Measurements from ENCODE around the gene WFS1. TPM values are rescaled to one million over a fixed set of nuclear protein-coding genes. Genes with fewer than 3 reads are reported as not detected.

WFS1 gene
- total and polyA plus RNA-seq, 2 of the 4 experiments (the other 2 are of a cell fraction): 9.7 to 42.4 TPM

DNA sequence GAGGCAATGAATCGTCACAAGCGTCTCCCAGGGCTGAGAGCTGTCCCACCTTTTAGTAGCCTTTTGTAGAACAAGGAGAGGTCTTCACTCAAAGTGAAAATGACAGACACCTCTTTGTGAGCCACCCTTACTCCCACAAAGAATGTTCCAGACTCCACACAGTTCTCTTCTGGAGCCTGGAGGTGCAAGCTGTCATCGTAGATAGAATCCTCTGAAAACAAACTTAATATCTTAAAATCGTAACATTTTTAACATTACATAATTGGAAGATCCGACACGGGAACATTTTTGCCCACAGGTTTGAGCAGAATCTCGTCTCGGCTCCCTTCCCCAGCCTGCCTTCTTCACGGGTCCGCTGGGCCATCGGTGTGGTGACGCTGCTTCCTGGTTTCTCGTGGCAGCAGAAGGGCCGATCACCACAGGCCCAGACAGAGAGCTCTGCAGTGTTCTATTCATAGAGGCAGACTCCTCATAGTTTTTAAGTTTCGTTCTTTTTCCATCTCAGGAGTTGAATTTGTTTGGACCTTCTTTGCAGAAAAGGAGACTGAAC, 27.7 kb downstream of the WFS1 start:
- dilution Hi-C loops (cut with HindIII; ENCODE audit: low sequenced_read_pairs, unreplicated experiment): no loop called here

More for the DNA sequence above, 27.7 kb downstream of the WFS1 start:
- H3K27me3 ChIP-seq (ENCODE audit: control insufficient read depth, insufficient read depth, low read length): no peaks in the 10 kb centered on the region
- in situ Hi-C loops (cut with MboI; ENCODE audit: low sequenced_read_pairs): no loop called here
- H2AFZ ChIP-seq (replicated peaks; ENCODE audit: low read length, poor library complexity): no peak overlapping the region
- no peak overlapping the region for H2BK15ac ChIP-seq (ENCODE audit: low read depth, low read length)
- no peak overlapping the region for H2AK5ac ChIP-seq (ENCODE audit: low read depth, low read length)
- no peak overlapping the region for H3K56ac ChIP-seq (ENCODE audit: extremely low read depth, insufficient read depth, low read length)
- no peak overlapping the region for H3K4ac ChIP-seq (ENCODE audit: low read depth, low read length)
- TF ChIP-seq CEBPB (IDR thresholded peaks at IDR 0.05; ENCODE audit: low read depth, low read length): no peak
- no peak for TF ChIP-seq RFX5 (IDR thresholded peaks at IDR 0.05; ENCODE audit: low read depth, low read length)
- TF ChIP-seq, protein P1, sequence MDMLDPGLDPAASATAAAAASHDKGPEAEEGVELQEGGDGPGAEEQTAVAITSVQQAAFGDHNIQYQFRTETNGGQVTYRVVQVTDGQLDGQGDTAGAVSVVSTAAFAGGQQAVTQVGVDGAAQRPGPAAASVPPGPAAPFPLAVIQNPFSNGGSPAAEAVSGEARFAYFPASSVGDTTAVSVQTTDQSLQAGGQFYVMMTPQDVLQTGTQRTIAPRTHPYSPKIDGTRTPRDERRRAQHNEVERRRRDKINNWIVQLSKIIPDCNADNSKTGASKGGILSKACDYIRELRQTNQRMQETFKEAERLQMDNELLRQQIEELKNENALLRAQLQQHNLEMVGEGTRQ (IDR thresholded peaks at IDR 0.05; ENCODE audit: low read depth, low read length): no peak
- no peak for TF ChIP-seq FOS (IDR thresholded peaks at IDR 0.05; ENCODE audit: low read depth, low read length)
- TF ChIP-seq, protein P2, sequence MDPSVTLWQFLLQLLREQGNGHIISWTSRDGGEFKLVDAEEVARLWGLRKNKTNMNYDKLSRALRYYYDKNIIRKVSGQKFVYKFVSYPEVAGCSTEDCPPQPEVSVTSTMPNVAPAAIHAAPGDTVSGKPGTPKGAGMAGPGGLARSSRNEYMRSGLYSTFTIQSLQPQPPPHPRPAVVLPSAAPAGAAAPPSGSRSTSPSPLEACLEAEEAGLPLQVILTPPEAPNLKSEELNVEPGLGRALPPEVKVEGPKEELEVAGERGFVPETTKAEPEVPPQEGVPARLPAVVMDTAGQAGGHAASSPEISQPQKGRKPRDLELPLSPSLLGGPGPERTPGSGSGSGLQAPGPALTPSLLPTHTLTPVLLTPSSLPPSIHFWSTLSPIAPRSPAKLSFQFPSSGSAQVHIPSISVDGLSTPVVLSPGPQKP (IDR thresholded peaks at IDR 0.05; ENCODE audit: borderline replicate concordance, low read depth, low read length): no peak
- TF ChIP-seq MXI1 (IDR thresholded peaks at IDR 0.05; ENCODE audit: borderline replicate concordance, low read depth, low read length): no peak
- no peak for TF ChIP-seq RAD21 (IDR thresholded peaks at IDR 0.05; ENCODE audit: low read length)
- TF ChIP-seq, protein P3, sequence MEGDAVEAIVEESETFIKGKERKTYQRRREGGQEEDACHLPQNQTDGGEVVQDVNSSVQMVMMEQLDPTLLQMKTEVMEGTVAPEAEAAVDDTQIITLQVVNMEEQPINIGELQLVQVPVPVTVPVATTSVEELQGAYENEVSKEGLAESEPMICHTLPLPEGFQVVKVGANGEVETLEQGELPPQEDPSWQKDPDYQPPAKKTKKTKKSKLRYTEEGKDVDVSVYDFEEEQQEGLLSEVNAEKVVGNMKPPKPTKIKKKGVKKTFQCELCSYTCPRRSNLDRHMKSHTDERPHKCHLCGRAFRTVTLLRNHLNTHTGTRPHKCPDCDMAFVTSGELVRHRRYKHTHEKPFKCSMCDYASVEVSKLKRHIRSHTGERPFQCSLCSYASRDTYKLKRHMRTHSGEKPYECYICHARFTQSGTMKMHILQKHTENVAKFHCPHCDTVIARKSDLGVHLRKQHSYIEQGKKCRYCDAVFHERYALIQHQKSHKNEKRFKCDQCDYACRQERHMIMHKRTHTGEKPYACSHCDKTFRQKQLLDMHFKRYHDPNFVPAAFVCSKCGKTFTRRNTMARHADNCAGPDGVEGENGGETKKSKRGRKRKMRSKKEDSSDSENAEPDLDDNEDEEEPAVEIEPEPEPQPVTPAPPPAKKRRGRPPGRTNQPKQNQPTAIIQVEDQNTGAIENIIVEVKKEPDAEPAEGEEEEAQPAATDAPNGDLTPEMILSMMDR (conservative IDR thresholded peaks at IDR 0.05; ENCODE audit: low read depth, low read length): no peak
- TF ChIP-seq RCOR1 (IDR thresholded peaks at IDR 0.05; ENCODE audit: insufficient replicate concordance, low read length): no peak
- no peak overlapping the region for H3K4me3 ChIP-seq (ENCODE audit: insufficient read depth, low read depth, low read length)
- intact Hi-C loops (cut with micrococcal nuclease): no loop called here
- H4K91ac ChIP-seq (ENCODE audit: insufficient read depth, low read depth, low read length): no peak overlapping the region
- H3K36me3 ChIP-seq (ENCODE audit: control insufficient read depth, insufficient read depth, low read length): peaks cover 61% of the 10 kb centered on the region
- H3K9me1 ChIP-seq (ENCODE audit: insufficient read depth, low read length): peaks cover 18% of the 10 kb centered on the region
- ChIA-PET CTCF (interaction anchor here (1.2 to 1.3 kb wide), 2 partner anchors 33 to 46 kb away, joined by 4 to 5 read pairs; no protein-coding TSS in a partner anchor), POLR2A (ENCODE audit: unreplicated experiment) (no interaction called here)
- DNase-seq: no peak
- 91% methylated on average over 5 of the region's 15 CpGs; no CpG with 5 or more reads in 1 of the 2 experiments for WGBS, 2 experiments (ENCODE audit: extremely low coverage in 2 of 2, insufficient read length in 1 of 2)
- H4K5ac ChIP-seq (ENCODE audit: low read depth, low read length): no peak overlapping the region
- no TSS peak for BruUV-seq (replicated peaks)
- H3K14ac ChIP-seq (replicated peaks; ENCODE audit: low read depth, low read length): no peak overlapping the region
- no peaks in the 10 kb centered on the region for H3K9me3 ChIP-seq (ENCODE audit: control insufficient read depth, insufficient read depth, low read length)
- no peaks in the 10 kb centered on the region for H3K79me1 ChIP-seq (ENCODE audit: low read depth in 1 of 2, low read length in 2 of 2)
- ATAC-seq (ENCODE audit: low read depth): no peak
- no peak overlapping the region for H3K27ac ChIP-seq (ENCODE audit: insufficient read depth, low read length)
- no peak overlapping the region for H2BK20ac ChIP-seq (ENCODE audit: low read depth, low read length)
- no peak overlapping the region for H3K23ac ChIP-seq (ENCODE audit: low read depth, low read length)
- no peak overlapping the region for H2BK5ac ChIP-seq (ENCODE audit: low read depth, low read length, poor library complexity, severe bottlenecking)
- no peak overlapping the region for H4K8ac ChIP-seq (ENCODE audit: low read depth in 2 of 2, low read length in 2 of 2)
- H3K4me1 ChIP-seq (ENCODE audit: control insufficient read depth, insufficient read depth, low read length): peaks cover 2% of the 10 kb centered on the region; the same call in 1 of the 2 replicates
- H3K4me2 ChIP-seq (ENCODE audit: low read depth, low read length): no peak overlapping the region
- peaks cover 9% of the 10 kb centered on the region for H4K20me1 ChIP-seq (ENCODE audit: insufficient read depth, low read length)
- H3K9ac ChIP-seq (ENCODE audit: low read depth, low read length): no peak overlapping the region
- no peak overlapping the region for H3K18ac ChIP-seq (ENCODE audit: low read depth, low read length)
- H2BK120ac ChIP-seq (ENCODE audit: low read depth, low read length): no peak overlapping the region
- H2AK9ac ChIP-seq (replicated peaks; ENCODE audit: low read depth, low read length, poor library complexity): no peak overlapping the region

All from IMR-90 (cell line).